OCI-LY7 (cell line): Measurements from ENCODE around the gene CGB8.
"Not testable (repeated sequence)": the region's sequence is repeated elsewhere in the genome, so short reads cannot be mapped to it uniquely, and the experiment has no call there.

Source experiments
- EZH2phosphoT487 ChIP-seq: fragments of 200-600 bp; sonication (generic); IDR thresholded peaks from 2 replicates; pipeline ENCODE4 v1.6.1; 2018; ENCODE audit warnings: low read depth, borderline replicate concordance, mild to moderate bottlenecking, mixed run types, antibody characterized with exemption, low read length, moderate library complexity, mixed read lengths
- TF ChIP-seq, protein P1 (sequence below): fragments of 200-600 bp; sonication (generic); conservative IDR thresholded peaks from 2 replicates; pipeline ENCODE4 v1.5.1; 2014; ENCODE audit warnings: mild to moderate bottlenecking, antibody characterized with exemption, low read length, moderate library complexity, mixed read lengths

- TF ChIP-seq, protein P1, sequence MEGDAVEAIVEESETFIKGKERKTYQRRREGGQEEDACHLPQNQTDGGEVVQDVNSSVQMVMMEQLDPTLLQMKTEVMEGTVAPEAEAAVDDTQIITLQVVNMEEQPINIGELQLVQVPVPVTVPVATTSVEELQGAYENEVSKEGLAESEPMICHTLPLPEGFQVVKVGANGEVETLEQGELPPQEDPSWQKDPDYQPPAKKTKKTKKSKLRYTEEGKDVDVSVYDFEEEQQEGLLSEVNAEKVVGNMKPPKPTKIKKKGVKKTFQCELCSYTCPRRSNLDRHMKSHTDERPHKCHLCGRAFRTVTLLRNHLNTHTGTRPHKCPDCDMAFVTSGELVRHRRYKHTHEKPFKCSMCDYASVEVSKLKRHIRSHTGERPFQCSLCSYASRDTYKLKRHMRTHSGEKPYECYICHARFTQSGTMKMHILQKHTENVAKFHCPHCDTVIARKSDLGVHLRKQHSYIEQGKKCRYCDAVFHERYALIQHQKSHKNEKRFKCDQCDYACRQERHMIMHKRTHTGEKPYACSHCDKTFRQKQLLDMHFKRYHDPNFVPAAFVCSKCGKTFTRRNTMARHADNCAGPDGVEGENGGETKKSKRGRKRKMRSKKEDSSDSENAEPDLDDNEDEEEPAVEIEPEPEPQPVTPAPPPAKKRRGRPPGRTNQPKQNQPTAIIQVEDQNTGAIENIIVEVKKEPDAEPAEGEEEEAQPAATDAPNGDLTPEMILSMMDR = not testable (repeated sequence)
- not testable (repeated sequence) for TF ChIP-seq EZH2phosphoT487
Observed at GRCh38 chr19:49038111-49038510, 10.8 kb downstream of the CGB8 start.
